Hematopoietic multipotent progenitor cell treated with erythropoietin and hydrocortisone succinate and interleukin-3 and kit ligand, for 6 days (in vitro differentiated cells): ENCODE results near the gene THOC5.
A peak's percentile ranks its signal among the peaks of the same experiment; 100 is the strongest.
"Not testable (repeated sequence)": the region's sequence is repeated elsewhere in the genome, so short reads cannot be mapped to it uniquely, and the experiment has no call there.

Source experiments
- DNase-seq: peaks from one replicate; pipeline ENCODE4 v3.0.0-alpha.2; 2015

The THOC5 gene

GRCh38 chr22:29503811-29504372, 49.7 kb downstream of the THOC5 start:
- DNase-seq, result peak; percentile 81

DNA sequence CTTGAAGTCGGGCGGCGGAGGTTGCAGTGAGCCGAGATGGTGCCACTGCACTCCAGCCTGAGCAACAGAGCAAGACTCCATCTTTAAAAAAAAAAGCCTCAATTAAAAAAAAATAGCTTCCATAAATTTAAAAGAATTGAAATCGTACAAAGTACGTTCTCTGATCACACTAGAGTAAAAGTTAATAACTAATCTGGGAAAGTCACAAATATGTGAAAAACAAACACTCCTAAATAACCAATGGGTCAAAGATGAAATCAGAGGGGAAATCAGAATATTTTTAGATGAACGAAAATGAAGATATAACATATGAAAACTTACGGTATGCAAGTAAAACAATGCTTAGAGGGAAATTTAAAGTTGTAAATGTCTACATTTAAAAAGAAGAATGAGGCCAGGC, 53.7 kb downstream of the THOC5 start:
- no peak for DNase-seq

GRCh38 chr22:29493636-29494035, 59.9 kb downstream of the THOC5 start:
- no peak for DNase-seq

DNA sequence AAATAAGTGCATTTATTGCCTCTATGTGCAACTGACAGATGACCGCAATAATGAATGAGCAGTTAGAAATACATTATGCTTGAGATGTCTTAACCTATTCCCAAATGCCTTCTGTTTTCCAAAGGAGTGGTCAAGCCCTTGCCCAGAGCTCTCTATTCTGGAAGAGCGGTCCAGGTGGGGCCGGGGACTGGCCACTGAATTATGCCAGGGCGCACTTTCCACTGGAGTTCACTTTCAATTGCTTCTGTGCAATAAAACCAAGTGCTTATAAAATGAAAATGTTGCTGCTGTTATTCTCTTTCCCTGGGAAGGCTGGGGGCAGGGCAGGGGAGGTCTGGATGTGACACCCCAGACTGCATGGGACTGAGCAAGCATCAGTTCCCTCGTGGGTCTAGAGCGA, 62.5 kb downstream of the THOC5 start:
- no peak for DNase-seq

DNA sequence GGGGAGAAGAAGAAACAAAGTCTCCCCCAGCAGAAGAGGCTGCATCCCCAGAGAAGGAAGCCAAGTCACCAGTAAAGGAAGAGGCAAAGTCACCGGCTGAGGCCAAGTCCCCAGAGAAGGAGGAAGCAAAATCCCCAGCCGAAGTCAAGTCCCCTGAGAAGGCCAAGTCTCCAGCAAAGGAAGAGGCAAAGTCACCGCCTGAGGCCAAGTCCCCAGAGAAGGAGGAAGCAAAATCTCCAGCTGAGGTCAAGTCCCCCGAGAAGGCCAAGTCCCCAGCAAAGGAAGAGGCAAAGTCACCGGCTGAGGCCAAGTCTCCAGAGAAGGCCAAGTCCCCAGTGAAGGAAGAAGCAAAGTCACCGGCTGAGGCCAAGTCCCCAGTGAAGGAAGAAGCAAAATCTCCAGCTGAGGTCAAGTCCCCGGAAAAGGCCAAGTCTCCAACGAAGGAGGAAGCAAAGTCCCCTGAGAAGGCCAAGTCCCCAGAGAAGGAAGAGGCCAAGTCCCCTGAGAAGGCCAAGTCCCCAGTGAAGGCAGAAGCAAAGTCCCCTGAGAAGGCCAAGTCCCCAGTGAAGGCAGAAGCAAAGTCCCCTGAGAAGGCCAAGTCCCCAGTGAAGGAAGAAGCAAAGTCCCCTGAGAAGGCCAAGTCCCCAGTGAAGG, 64.3 kb downstream of the THOC5 start:
- DNase-seq, result not testable (repeated sequence)

DNA sequence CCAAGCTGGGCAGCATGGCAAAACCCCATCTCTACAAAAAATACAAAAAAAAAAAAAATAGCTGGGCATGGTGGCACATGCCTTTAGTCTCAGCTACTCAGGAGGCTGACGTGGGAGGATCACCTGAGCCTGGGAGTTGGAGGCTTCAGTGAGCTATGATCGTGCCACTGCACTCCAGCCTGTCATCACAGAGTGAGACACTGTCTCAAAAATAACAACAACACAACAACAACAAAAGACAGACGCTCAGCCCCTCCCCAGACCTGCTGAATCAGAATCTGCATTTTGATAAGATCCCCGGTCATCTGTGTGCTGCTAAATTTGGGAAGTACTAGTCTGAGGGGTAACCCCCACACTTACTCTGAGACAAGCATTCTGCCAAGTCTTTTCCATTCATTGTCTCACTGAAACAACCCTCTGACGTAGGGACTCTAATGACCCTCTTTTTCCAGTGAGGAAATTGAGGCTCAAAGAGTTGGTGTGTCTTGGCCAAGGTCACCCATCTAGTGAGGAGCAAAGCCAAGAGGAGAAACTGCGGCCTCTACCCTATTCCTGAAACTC, 66.1 kb downstream of the THOC5 start:
- DNase-seq, result no peak

- DNase-seq, result no peak
Observed at GRCh38 chr22:29485448-29485847, 68.1 kb downstream of the THOC5 start.

GRCh38 chr22:29484642-29485041, 68.9 kb downstream of the THOC5 start:
- no peak for DNase-seq

DNA sequence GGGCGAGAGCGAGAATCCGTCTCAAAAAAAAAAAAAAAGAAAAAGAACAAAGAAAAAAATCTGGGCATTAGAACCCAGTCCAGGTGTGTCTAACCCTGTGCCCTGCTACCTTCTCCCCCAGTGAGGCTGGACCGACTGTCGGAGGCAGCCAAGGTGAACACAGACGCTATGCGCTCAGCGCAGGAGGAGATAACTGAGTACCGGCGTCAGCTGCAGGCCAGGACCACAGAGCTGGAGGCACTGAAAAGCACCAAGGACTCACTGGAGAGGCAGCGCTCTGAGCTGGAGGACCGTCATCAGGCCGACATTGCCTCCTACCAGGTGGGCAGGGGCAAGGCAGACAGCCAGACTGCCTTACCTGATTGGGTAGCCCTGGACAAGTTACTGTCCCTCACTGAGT, 70.3 kb downstream of the THOC5 start:
- DNase-seq, result no peak

GRCh38 chr22:29482726-29483125, 70.8 kb downstream of the THOC5 start:
- DNase-seq, result no peak

DNA sequence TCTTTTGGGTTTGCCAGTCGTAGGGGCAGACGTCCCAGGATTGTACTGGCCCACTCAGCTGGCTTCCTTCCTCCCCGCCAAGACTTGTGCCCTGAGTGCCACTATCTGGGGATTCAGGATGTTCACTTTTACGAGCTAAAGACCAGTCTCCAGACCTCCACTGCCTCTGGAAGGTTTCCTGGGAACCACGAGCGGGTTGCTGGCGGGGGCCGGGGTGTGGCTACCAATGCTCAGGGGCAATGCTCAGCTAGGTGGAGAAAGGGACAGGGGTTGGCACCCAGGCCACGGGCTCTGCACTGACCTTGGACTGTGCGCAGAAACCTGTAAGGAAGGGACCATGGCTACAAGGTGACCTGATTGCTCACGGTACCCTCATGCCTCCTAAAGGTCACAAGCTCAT, 71.3 kb downstream of the THOC5 start:
- no peak for DNase-seq

DNA sequence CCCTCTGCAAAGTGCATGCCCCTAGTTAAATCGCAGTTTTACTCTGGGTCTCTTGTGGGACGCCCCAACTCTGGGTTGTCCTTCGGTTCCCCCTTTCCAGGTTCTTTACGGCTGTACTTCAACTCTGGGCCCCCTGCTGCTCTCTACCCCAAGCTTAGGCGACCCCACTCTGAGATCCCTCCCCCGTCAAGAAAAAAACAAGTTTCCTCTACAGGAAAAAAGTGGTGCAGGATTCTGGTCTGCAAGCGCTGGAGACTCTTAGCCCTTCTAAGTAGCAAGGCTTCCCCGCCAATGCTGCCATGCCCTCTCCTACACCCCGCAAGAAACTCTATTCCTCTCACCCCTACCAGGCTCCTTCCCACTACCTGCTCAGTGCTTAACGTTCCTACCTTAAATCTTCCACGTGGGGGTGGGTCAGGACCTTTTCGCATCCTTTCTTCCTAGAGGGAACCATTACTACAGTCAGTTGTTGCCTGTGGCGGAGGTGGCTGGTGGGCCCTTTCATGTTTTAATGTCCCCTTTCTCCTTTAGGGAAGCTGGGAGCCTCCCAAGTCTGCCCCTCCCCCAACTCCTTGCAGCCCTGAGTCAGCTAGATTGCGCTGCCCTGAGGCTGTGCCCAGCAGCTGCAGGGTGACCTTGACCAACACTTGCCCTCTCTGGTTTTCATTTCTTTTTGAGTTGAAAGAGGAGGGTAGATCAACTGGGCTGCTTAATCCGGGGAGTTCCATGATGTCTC, 72.1 kb downstream of the THOC5 start:
- DNase-seq, result no peak

GRCh38 chr22:29480512-29481264, 72.9 kb downstream of the THOC5 start:
- peak; percentile 74 for DNase-seq

DNA sequence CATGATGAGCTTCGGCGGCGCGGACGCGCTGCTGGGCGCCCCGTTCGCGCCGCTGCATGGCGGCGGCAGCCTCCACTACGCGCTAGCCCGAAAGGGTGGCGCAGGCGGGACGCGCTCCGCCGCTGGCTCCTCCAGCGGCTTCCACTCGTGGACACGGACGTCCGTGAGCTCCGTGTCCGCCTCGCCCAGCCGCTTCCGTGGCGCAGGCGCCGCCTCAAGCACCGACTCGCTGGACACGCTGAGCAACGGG, 73.4 kb downstream of the THOC5 start:
- DNase-seq, result no peak

- peak; percentile 33 for DNase-seq
Observed at GRCh38 chr22:29479417-29480261, 73.9 kb downstream of the THOC5 start, which contains the start of gene NEFH. NEFH (plus strand) TSS chr22:29480218; CDS start chr22:29480263, 45 bp downstream.

GRCh38 chr22:29478326-29479276, 75.0 kb downstream of the THOC5 start:
- peak; percentile 76 for DNase-seq

DNA sequence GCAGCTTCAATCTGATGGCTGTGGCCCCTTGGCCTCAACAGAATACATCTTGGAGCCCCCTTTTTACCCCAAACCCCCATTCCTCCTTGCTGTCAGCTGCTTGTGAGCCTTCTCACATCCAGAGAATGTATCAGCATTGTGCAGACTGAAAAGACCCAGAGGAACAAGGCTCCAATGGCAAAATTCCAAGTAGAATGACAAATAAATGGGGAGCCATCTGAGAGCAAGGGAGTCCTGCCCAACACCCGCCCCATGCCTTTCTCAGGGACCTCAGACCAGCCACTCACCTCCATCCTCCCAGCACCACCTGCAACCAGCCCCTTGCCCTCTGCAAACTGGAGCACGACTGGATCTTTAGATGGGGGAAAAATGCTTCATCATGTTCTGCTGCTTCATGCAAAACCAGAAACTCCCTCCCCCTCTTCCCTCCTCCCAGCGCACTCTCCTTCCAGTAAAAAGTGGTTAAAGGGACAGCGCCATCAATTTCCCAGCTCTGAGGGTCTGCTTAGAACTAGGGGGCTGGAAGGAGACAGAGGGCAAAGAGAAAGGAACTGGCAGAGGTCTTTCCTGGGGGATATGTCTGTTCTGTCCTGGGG, 75.7 kb downstream of the THOC5 start:
- peak; percentile 26 for DNase-seq

DNA sequence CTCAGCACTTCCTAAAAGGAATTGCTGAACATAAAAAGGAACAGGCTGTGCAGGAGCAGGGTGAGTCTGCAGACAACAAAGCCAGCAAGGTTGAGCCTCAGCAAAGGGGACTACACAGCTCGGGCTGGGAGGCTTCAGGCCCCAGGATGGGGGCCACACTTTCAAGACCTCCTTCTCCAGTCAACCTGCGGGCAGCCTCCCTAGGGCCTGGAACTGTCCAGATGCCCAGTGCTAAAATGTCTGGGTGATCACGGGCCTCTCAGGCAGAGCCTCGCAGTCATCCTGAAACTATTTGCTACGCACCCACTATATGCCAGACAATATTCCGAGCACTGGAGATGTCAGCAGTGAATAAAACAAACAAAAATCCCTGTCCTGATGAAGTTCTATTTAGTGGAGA, 77.4 kb downstream of the THOC5 start:
- DNase-seq, result no peak

DNA sequence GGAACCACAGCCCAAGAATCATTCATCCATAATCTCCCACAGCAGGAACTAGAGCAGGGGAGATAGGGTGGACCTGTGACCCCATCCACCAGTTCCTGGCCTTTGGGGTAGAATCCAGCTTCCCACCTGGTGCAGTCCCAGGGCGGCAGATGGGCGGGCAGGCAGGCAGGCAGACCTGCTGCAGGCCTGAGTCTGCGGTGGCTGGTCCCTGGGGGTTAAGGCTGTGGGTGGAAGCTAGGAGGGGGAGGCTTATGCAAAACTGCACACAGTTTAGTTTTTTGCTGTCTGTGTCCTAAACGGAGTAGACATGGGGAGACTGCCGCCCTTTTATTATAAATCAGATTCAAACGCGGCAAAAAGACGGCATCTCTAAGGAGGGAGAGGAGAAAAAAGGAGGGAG, 78.0 kb downstream of the THOC5 start:
- DNase-seq, result no peak

- no peak for DNase-seq
Observed at GRCh38 chr22:29473001-29473400, 80.6 kb downstream of the THOC5 start.
